ENCODE data around the gene SPRR1B.

Gene SPRR1B

DNA sequence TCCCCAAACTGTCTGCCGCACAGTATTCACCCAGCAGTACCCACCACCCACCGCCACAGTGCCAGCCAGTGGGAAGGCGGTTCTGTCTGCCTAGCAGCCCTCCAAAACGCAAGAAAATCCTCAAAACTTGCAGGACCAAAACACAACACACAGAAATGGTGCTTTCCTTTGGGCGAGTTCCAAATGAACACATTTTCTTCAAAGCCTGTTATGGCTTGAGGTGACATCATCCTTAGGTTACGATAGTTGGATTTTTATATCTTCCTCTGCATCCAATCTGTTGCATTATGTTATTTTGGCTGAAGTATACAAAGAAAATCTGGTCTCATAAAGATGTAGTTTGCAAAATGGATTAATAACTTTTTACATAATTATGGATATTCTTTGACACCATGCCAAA, 37.8 kb upstream of the SPRR1B start:
- Histone ChIP-seq H3K36me3 (ENCODE audit: low read depth) (no peaks in the 10 kb centered on the region), H3K27me3 (ENCODE audit: insufficient read depth, poor library complexity, severe bottlenecking) (no peaks in the 10 kb centered on the region), H3K27ac (ENCODE audit: poor library complexity, severe bottlenecking) (no peak overlapping the region), H3K4me3 (ENCODE audit: severe bottlenecking) (no peak overlapping the region), H3K9me3 (ENCODE audit: severe bottlenecking) (no peaks in the 10 kb centered on the region), H3K4me1 (ENCODE audit: insufficient read depth, poor library complexity, severe bottlenecking) (no peaks in the 10 kb centered on the region)
- no peak for DNase-seq (ENCODE audit: low spot score)
- no peak for ATAC-seq (ENCODE audit: low read depth)
- TF ChIP-seq, protein P1, sequence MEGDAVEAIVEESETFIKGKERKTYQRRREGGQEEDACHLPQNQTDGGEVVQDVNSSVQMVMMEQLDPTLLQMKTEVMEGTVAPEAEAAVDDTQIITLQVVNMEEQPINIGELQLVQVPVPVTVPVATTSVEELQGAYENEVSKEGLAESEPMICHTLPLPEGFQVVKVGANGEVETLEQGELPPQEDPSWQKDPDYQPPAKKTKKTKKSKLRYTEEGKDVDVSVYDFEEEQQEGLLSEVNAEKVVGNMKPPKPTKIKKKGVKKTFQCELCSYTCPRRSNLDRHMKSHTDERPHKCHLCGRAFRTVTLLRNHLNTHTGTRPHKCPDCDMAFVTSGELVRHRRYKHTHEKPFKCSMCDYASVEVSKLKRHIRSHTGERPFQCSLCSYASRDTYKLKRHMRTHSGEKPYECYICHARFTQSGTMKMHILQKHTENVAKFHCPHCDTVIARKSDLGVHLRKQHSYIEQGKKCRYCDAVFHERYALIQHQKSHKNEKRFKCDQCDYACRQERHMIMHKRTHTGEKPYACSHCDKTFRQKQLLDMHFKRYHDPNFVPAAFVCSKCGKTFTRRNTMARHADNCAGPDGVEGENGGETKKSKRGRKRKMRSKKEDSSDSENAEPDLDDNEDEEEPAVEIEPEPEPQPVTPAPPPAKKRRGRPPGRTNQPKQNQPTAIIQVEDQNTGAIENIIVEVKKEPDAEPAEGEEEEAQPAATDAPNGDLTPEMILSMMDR (IDR thresholded peaks at IDR 0.05; ENCODE audit: poor library complexity, severe bottlenecking): no peak

DNA sequence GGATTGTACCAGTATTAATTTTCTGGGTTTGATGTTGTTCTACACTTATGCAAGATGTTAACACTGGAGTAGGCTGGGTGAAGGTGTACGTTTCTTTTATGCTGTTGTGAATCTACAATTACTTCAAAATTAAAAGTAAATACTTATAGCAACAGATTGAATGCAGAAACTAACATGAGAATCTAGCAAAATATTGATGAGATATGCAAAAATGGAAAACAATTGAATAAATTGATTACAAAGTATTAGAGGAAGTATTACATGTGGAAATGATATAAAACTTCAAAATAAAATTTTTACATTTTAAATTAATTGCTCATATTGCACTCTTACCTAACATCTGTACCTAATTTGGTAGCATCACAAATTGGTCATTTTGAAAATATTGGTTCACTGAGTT, 35.2 kb upstream of the SPRR1B start:
- no peak for DNase-seq (ENCODE audit: low spot score)
- Histone ChIP-seq H3K36me3 (ENCODE audit: low read depth) (no peaks in the 10 kb centered on the region), H3K27ac (ENCODE audit: poor library complexity, severe bottlenecking) (no peak overlapping the region), H3K4me3 (ENCODE audit: severe bottlenecking) (no peak overlapping the region), H3K4me1 (ENCODE audit: insufficient read depth, poor library complexity, severe bottlenecking) (no peaks in the 10 kb centered on the region), H3K9me3 (ENCODE audit: severe bottlenecking) (no peaks in the 10 kb centered on the region), H3K27me3 (ENCODE audit: insufficient read depth, poor library complexity, severe bottlenecking) (no peaks in the 10 kb centered on the region)
- no peak for ATAC-seq (ENCODE audit: low read depth)
- TF ChIP-seq, protein P1 (IDR thresholded peaks at IDR 0.05; ENCODE audit: poor library complexity, severe bottlenecking): no peak

DNA sequence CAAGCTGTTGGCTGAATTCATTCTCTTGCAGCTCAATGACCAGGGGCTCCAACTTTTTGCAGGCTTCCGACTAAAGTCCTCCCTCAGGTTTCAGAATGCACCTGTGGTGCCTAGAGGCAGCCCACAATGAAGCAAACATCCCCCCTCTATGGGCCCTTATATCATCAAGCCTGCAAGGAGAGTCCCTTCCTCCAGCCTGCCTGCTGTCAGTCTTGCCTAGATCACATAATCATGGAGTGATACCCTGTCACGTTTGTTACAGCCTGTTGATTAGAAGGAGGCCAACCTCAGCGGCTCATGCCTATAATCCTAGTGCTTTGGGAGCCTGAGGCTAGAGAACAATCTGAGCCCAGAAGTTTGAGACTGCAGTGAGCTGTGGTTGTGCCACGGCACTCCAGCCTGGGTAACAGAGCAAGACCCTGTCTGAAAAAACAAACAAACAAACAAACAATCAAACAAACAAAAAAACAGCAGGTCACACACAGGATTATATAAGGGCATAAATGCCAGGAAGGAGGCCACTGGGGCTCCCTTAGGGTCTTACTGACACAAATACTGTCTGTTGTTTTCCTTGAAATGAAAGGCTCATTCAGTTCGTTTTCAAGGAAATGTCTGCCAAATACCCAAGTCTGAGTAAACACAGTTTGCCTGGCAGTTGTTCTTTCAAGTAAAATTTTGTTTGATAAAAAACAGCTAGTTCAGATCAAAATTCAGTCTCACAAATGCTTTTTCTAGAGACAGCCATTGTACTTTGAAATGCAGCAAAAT, 34.2 kb upstream of the SPRR1B start:
- Histone ChIP-seq H3K27me3 (ENCODE audit: insufficient read depth, poor library complexity, severe bottlenecking) (no peaks in the 10 kb centered on the region), H3K27ac (ENCODE audit: poor library complexity, severe bottlenecking) (no peak overlapping the region), H3K36me3 (ENCODE audit: low read depth) (no peaks in the 10 kb centered on the region), H3K9me3 (ENCODE audit: severe bottlenecking) (no peaks in the 10 kb centered on the region), H3K4me3 (ENCODE audit: severe bottlenecking) (no peak overlapping the region), H3K4me1 (ENCODE audit: insufficient read depth, poor library complexity, severe bottlenecking) (no peaks in the 10 kb centered on the region)
- DNase-seq (ENCODE audit: low spot score): no peak
- ATAC-seq (ENCODE audit: low read depth): no peak
- TF ChIP-seq, protein P1 (IDR thresholded peaks at IDR 0.05; ENCODE audit: poor library complexity, severe bottlenecking): no peak

DNA sequence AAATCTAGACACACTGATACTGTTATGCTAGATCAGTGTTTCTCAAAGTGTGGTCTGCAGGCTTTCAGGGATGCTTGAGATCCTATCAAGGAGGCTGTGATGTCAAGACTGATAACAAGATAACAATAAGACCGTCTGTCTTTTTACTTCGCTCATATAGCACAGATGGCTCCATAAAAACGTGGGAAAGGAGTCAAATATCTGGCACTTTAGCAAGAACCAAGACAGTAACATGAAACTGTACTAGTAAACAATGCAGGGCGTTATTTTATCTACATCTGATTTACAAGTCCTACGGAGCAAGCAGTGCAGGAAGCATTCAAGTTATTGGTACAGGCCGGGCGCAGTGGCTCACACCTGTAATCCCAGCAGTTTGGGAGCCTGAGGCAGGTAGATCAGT, 33.1 kb upstream of the SPRR1B start:
- Histone ChIP-seq H3K9me3 (ENCODE audit: severe bottlenecking) (no peaks in the 10 kb centered on the region), H3K27ac (ENCODE audit: poor library complexity, severe bottlenecking) (no peak overlapping the region), H3K4me1 (ENCODE audit: insufficient read depth, poor library complexity, severe bottlenecking) (no peaks in the 10 kb centered on the region), H3K4me3 (ENCODE audit: severe bottlenecking) (no peak overlapping the region), H3K27me3 (ENCODE audit: insufficient read depth, poor library complexity, severe bottlenecking) (no peaks in the 10 kb centered on the region), H3K36me3 (ENCODE audit: low read depth) (no peaks in the 10 kb centered on the region)
- TF ChIP-seq, protein P1 (IDR thresholded peaks at IDR 0.05; ENCODE audit: poor library complexity, severe bottlenecking): no peak
- DNase-seq (ENCODE audit: low spot score): no peak
- ATAC-seq (ENCODE audit: low read depth): no peak

DNA sequence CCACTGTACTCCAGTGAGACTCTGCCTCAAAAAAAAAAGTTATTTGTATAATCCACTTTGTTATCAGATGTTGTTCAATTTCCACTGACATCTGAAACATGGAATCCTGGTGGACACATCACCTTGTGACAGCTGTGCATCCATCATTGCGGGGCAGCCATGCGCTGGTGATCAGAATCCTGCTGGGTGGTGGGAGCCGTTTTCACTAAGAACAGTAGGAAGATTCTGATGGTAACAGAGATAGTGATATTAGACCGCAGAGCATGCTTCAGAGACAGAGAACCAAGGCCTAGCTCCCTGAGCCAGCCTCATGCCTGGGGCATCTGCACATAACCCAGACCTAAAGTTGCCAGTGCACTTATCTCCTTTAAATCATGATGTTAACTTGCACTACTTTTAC, 32.5 kb upstream of the SPRR1B start:
- no peak overlapping the region for H3K4me3 ChIP-seq (ENCODE audit: severe bottlenecking)
- ATAC-seq (ENCODE audit: low read depth) (no peak), DNase-seq (ENCODE audit: low spot score) (no peak)
- no peaks in the 10 kb centered on the region for H3K9me3 ChIP-seq (ENCODE audit: severe bottlenecking)
- TF ChIP-seq, protein P1 (IDR thresholded peaks at IDR 0.05; ENCODE audit: poor library complexity, severe bottlenecking): no peak
- H3K36me3 ChIP-seq (ENCODE audit: low read depth): no peaks in the 10 kb centered on the region
- H3K4me1 ChIP-seq (ENCODE audit: insufficient read depth, poor library complexity, severe bottlenecking): no peaks in the 10 kb centered on the region
- no peak overlapping the region for H3K27ac ChIP-seq (ENCODE audit: poor library complexity, severe bottlenecking)
- H3K27me3 ChIP-seq (ENCODE audit: insufficient read depth, poor library complexity, severe bottlenecking): no peaks in the 10 kb centered on the region
